Stomach smooth muscle (tissue), 2 donors: ENCODE measurements around the gene RPTOR.
"Not testable (repeated sequence)": the region's sequence is repeated elsewhere in the genome, so short reads cannot be mapped to it uniquely, and the experiment has no call there.

Source experiments
- H3K27ac ChIP-seq: one replicate; pipeline ENCODE4 v1.7.0; 2013; ENCODE audit warnings: mild to moderate bottlenecking, low read length, inconsistent platforms
- H3K27me3 ChIP-seq, 2 donors: one replicate each; pipeline ENCODE4 v1.7.0; 2013; ENCODE audit warnings: low read length in 2 of 2; ENCODE audit not compliant: insufficient read depth in 2 of 2, control insufficient read depth in 1 of 2
- H3K36me3 ChIP-seq, 2 donors: one replicate each; pipeline ENCODE4 v1.7.0; 2013; ENCODE audit warnings: low read length in 2 of 2; ENCODE audit not compliant: control insufficient read depth in 2 of 2, insufficient read depth in 2 of 2
- H3K4me1 ChIP-seq: one replicate; pipeline ENCODE4 v1.7.0; 2013; ENCODE audit warnings: low read length; ENCODE audit not compliant: control insufficient read depth, insufficient read depth
- H3K4me3 ChIP-seq, 2 donors: one replicate each; pipeline ENCODE4 v1.7.0; 2013; ENCODE audit warnings: low read length in 2 of 2
- H3K9ac ChIP-seq, 2 donors: one replicate each; pipeline ENCODE4 v1.7.0; 2013; ENCODE audit warnings: low read length in 2 of 2, mild to moderate bottlenecking in 1 of 2
- H3K9me3 ChIP-seq, 2 donors: one replicate each; pipeline ENCODE4 v1.7.0; 2013; ENCODE audit warnings: low read length in 2 of 2; ENCODE audit not compliant: control insufficient read depth in 2 of 2
- donor health status: healthy.
- donor health status: Pancreatic carcinoma.

Gene RPTOR

GRCh38 chr17:80811181-80812105 is 266.8 kb downstream of the RPTOR start:
- Histone ChIP-seq H3K36me3 (peaks cover 0 to 2% of the 10 kb centered on the region in 2 donors), H3K27me3 (no peaks in the 10 kb centered on the region), H3K9me3 (no peaks in the 10 kb centered on the region), H3K9ac (no peak overlapping the region), H3K4me3 (no peak overlapping the region), H3K27ac (no peak overlapping the region), H3K4me1 (no peaks in the 10 kb centered on the region)

GRCh38 chr17:80812362-80813088 is 267.9 kb downstream of the RPTOR start:
- H3K27me3 ChIP-seq = no peaks in the 10 kb centered on the region
- no peaks in the 10 kb centered on the region for H3K4me1 ChIP-seq
- peaks cover 0 to 2% of the 10 kb centered on the region in 2 donors for H3K36me3 ChIP-seq
- no peak overlapping the region for H3K9ac ChIP-seq
- no peak overlapping the region for H3K27ac ChIP-seq
- no peaks in the 10 kb centered on the region for H3K9me3 ChIP-seq
- no peak overlapping the region for H3K4me3 ChIP-seq

GRCh38 chr17:80813318-80813717 is 268.7 kb downstream of the RPTOR start:
- peaks cover 0 to 2% of the 10 kb centered on the region in 2 donors for H3K36me3 ChIP-seq
- no peaks in the 10 kb centered on the region for H3K27me3 ChIP-seq
- H3K27ac ChIP-seq = no peak overlapping the region
- H3K9me3 ChIP-seq = no peaks in the 10 kb centered on the region
- no peak overlapping the region for H3K9ac ChIP-seq
- H3K4me1 ChIP-seq = no peaks in the 10 kb centered on the region
- no peak overlapping the region for H3K4me3 ChIP-seq

DNA sequence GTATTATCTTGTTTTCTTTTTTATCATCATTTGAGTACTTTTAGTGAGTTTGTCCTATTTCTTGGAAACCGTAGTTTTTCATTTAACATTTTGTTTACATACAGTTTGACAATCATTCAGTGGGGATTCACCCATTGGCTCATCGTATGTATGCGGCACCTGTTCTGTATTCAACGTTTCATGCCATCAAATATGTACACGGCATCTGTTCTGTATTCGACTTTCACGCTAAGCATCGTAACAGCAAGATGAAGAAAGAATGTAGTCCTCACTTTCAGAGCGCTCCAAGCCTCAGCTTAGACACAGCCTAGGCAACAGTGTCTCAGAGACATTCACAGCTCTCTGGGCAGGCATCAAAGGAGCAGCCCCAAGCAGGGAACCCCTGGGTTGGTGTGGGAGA is 269.9 kb downstream of the RPTOR start:
- Histone ChIP-seq H3K9me3 (no peaks in the 10 kb centered on the region), H3K36me3 (peaks cover 0 to 2% of the 10 kb centered on the region in 2 donors), H3K4me3 (no peak overlapping the region), H3K27me3 (no peaks in the 10 kb centered on the region), H3K4me1 (no peaks in the 10 kb centered on the region), H3K9ac (no peak overlapping the region), H3K27ac (no peak overlapping the region)

- no peak overlapping the region for H3K27ac ChIP-seq
- peaks cover 0 to 2% of the 10 kb centered on the region in 2 donors for H3K36me3 ChIP-seq
- no peaks in the 10 kb centered on the region for H3K4me1 ChIP-seq
- no peaks in the 10 kb centered on the region for H3K9me3 ChIP-seq
- no peak overlapping the region for H3K4me3 ChIP-seq
- H3K9ac ChIP-seq = no peak overlapping the region
- H3K27me3 ChIP-seq = no peaks in the 10 kb centered on the region
Measured at GRCh38 chr17:80815151-80815681, 270.6 kb downstream of the RPTOR start.

DNA sequence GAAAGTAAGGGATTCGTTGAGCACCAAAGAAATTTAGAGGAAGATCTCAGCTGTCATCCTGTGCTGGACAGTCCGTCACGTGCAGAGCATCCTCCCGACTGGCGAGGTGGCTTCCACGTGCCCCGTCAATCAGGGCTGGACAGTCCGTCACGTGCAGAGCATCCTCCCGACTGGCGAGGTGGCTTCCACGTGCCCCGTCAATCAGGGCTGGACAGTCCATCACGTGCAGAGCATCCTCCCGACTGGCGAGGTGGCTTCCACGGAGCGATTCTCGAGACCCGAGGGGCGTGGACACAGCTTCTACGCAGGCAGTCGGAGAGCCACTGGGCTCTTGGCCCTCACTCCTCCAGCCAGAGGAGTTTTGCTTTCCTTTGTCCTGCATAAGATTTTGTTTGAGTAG is 271.1 kb downstream of the RPTOR start:
- not testable (repeated sequence) for H3K27me3 ChIP-seq, H3K9me3 ChIP-seq, H3K36me3 ChIP-seq, H3K27ac ChIP-seq, H3K4me3 ChIP-seq, H3K9ac ChIP-seq, H3K4me1 ChIP-seq

GRCh38 chr17:80816241-80817103 is 271.8 kb downstream of the RPTOR start:
- Histone ChIP-seq H3K27ac (no peak overlapping the region), H3K4me3 (no peak overlapping the region), H3K4me1 (no peaks in the 10 kb centered on the region), H3K9me3 (no peaks in the 10 kb centered on the region), H3K9ac (no peak overlapping the region), H3K27me3 (no peaks in the 10 kb centered on the region), H3K36me3 (peaks cover 0 to 3% of the 10 kb centered on the region in 2 donors)

DNA sequence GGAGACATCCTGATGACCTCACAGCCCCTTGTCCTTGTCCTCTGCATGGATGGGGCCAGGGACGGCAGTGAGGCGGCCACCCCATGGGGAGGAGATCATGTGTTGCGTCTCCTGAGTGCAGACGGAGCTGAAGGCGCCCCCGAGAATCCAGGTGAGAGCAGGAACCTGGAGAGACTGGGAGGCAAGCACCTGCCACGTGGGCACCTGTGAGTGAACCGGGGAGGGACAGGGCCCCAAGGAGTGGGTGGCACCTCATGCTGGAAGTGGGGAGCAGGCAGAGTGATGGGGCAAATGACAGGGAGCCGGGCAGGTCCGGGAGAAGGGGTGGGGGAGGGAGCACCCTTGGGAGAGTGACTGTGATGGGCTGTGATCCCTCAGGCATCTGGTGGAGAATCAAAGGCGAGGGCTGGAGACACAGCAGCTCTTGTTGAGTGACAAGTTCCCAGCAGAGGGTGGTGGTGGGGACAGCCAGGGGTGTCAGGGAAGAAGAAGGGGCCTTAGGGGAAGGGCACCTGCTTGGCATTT is 272.7 kb downstream of the RPTOR start:
- Histone ChIP-seq H3K27me3 (no peaks in the 10 kb centered on the region), H3K36me3 (peaks cover under 1 to 4% of the 10 kb centered on the region in 2 donors), H3K4me3 (no peak overlapping the region), H3K9ac (no peak overlapping the region), H3K4me1 (no peaks in the 10 kb centered on the region), H3K9me3 (no peaks in the 10 kb centered on the region), H3K27ac (no peak overlapping the region)

GRCh38 chr17:80817861-80818260 is 273.2 kb downstream of the RPTOR start:
- H3K27me3 ChIP-seq = no peaks in the 10 kb centered on the region
- no peaks in the 10 kb centered on the region for H3K4me1 ChIP-seq
- H3K4me3 ChIP-seq = no peak overlapping the region
- no peak overlapping the region for H3K9ac ChIP-seq
- peaks cover 4 to 5% of the 10 kb centered on the region in 2 donors for H3K36me3 ChIP-seq
- no peaks in the 10 kb centered on the region for H3K9me3 ChIP-seq
- no peak overlapping the region for H3K27ac ChIP-seq

- H3K27ac ChIP-seq = no peak overlapping the region
- no peak overlapping the region for H3K9ac ChIP-seq
- H3K4me3 ChIP-seq = no peak overlapping the region
Measured at GRCh38 chr17:80818871-80819270, 274.2 kb downstream of the RPTOR start.

More at GRCh38 chr17:80818871-80819270, 274.2 kb downstream of the RPTOR start:
- H3K36me3 ChIP-seq = peaks cover 4 to 7% of the 10 kb centered on the region in 2 donors
- H3K27me3 ChIP-seq = no peaks in the 10 kb centered on the region
- no peaks in the 10 kb centered on the region for H3K4me1 ChIP-seq
- H3K9me3 ChIP-seq = no peaks in the 10 kb centered on the region
